Esophagus squamous epithelium (tissue), 4 donors: ENCODE data around the gene MYL5.

ENCODE experiments used
- CTCF ChIP-seq, 6 experiments: fragments of 450-650 bp in 4 of 6; fragments of 200-600 bp in 2 of 6; sonication (generic) in 2 of 6; IDR thresholded peaks; one replicate each; pipeline ENCODE4 v1.5.1; 2016 to 2019; ENCODE audit warnings: antibody characterized with exemption in 6 of 6, mild to moderate bottlenecking in 4 of 6, moderate library complexity in 4 of 6
- POLR2A ChIP-seq, 4 donors: fragments of 450-650 bp; IDR thresholded peaks; one replicate each; pipeline ENCODE4 v1.6.1; 2017; ENCODE audit warnings: antibody characterized with exemption in 4 of 4, mild to moderate bottlenecking in 4 of 4, moderate library complexity in 3 of 4

GRCh38 chr4:678331-679103 is 4.2 kb downstream of the MYL5 start:
- TF ChIP-seq POLR2A (IDR thresholded peaks at IDR 0.05) = no peak
- TF ChIP-seq CTCF (IDR thresholded peaks at IDR 0.05) = no peak
